GM23338 (cell line): ENCODE measurements around the gene CFAP100. TPM values are rescaled to one million over a fixed set of nuclear protein-coding genes. Genes with fewer than 3 reads are reported as not detected.

ENCODE experiments used
- ATAC-seq: fragments of 200-7000 bp; cut with Tn5 transposase; 3 replicates; pipeline ENCODE4 v1.9.1; 2020
- DNase-seq: peaks from one replicate; pipeline ENCODE4 v3.0.0-alpha.2; 2015; ENCODE audit warnings: low spot score
- H2AFZ ChIP-seq: fragments of 200-600 bp; sonication (generic); 2 replicates; pipeline ENCODE4 v1.8.0; 2016; ENCODE audit warnings: antibody characterized with exemption, mild to moderate bottlenecking, moderate library complexity
- H3F3A ChIP-seq: fragments of 200-600 bp; sonication (generic); replicated peaks from 2 replicates; pipeline ENCODE4 v1.8.0; 2017; ENCODE audit warnings: antibody characterized with exemption, mixed run types, low read depth
- H3K27ac ChIP-seq: fragments of 200-600 bp; sonication (generic); 2 replicates; pipeline ENCODE4 v1.6.1; 2016; ENCODE audit warnings: low read depth
- H3K27me3 ChIP-seq: fragments of 200-600 bp; sonication (generic); 2 replicates; pipeline ENCODE4 v1.8.0; 2016; ENCODE audit warnings: mild to moderate bottlenecking, mixed run types, moderate library complexity; ENCODE audit not compliant: insufficient read depth
- H3K36me3 ChIP-seq: fragments of 200-600 bp; sonication (generic); 2 replicates; pipeline ENCODE4 v1.8.0; 2016; ENCODE audit warnings: mild to moderate bottlenecking; ENCODE audit not compliant: insufficient read depth
- H3K4me1 ChIP-seq: fragments of 200-600 bp; sonication (generic); 2 replicates; pipeline ENCODE4 v1.8.0; 2016; ENCODE audit warnings: mild to moderate bottlenecking, moderate library complexity; ENCODE audit not compliant: insufficient read depth
- H3K4me2 ChIP-seq: fragments of 200-600 bp; sonication (generic); 2 replicates; pipeline ENCODE4 v1.7.1; 2017; ENCODE audit warnings: mixed run types
- H3K4me3 ChIP-seq: fragments of 200-600 bp; sonication (generic); 2 replicates; pipeline ENCODE4 v1.6.1; 2016; ENCODE audit warnings: mixed run types
- H3K79me2 ChIP-seq: fragments of 200-600 bp; sonication (generic); replicated peaks from 2 replicates; pipeline ENCODE4 v1.8.0; 2017; ENCODE audit warnings: mild to moderate bottlenecking; ENCODE audit not compliant: insufficient read depth
- H3K9me2 ChIP-seq: fragments of 200-600 bp; sonication (generic); 2 replicates; pipeline ENCODE4 v1.8.0; 2017; ENCODE audit not compliant: insufficient read depth
- H4K20me1 ChIP-seq: fragments of 200-600 bp; sonication (generic); replicated peaks from 2 replicates; pipeline ENCODE4 v1.8.0; 2017; ENCODE audit warnings: mild to moderate bottlenecking; ENCODE audit not compliant: insufficient read depth
- H3K27ac Mint-ChIP-seq: 2 replicates; pipeline ENCODE4 v1.8.0; 2020; ENCODE audit warnings: inconsistent platforms, mild to moderate bottlenecking, moderate library complexity, mixed read lengths
- H3K27me3 Mint-ChIP-seq: 3 replicates; pipeline ENCODE4 v1.8.0; 2022; ENCODE audit warnings: low read depth, mild to moderate bottlenecking, moderate library complexity, mixed read lengths, inconsistent platforms; ENCODE audit not compliant: insufficient read depth, poor library complexity
- H3K36me3 Mint-ChIP-seq: 3 replicates; pipeline ENCODE4 v1.8.0; 2021; ENCODE audit warnings: low read depth, mild to moderate bottlenecking, inconsistent platforms, moderate library complexity, mixed read lengths
- H3K4me1 Mint-ChIP-seq: 3 replicates; pipeline ENCODE4 v1.8.0; 2020; ENCODE audit warnings: mild to moderate bottlenecking, inconsistent platforms, mixed read lengths
- H3K4me3 Mint-ChIP-seq: 3 replicates; pipeline ENCODE4 v1.8.0; 2021; ENCODE audit warnings: moderate library complexity, mild to moderate bottlenecking, inconsistent platforms, mixed read lengths
- H3K9me3 Mint-ChIP-seq: 3 replicates; pipeline ENCODE4 v1.8.0; 2020; ENCODE audit warnings: moderate library complexity, mild to moderate bottlenecking, inconsistent platforms, mixed read lengths
- CREB1 ChIP-seq: fragments of 250-450 bp; sonication (Bioruptor Pico); IDR thresholded peaks from 2 replicates; pipeline ENCODE4 v1.5.0; 2020; ENCODE audit warnings: low read depth, mild to moderate bottlenecking, moderate library complexity
- ETS1 ChIP-seq: IDR thresholded peaks from 2 replicates; pipeline ENCODE4 v1.6.1; 2016; ENCODE audit warnings: antibody characterized with exemption
- EZH2 ChIP-seq: fragments of 200-600 bp; sonication (generic); IDR thresholded peaks from one replicate; pipeline ENCODE4 v1.8.0; 2017; ENCODE audit warnings: antibody characterized with exemption, mild to moderate bottlenecking, low read depth; ENCODE audit not compliant: unreplicated experiment
- EZH2phosphoT487 ChIP-seq: fragments of 200-600 bp; sonication (generic); IDR thresholded peaks from one replicate; pipeline ENCODE4 v1.8.1; 2018; ENCODE audit warnings: antibody characterized with exemption; ENCODE audit not compliant: unreplicated experiment
- JUNB ChIP-seq: IDR thresholded peaks from one replicate; pipeline ENCODE4 v1.6.1; 2016; ENCODE audit warnings: antibody characterized with exemption; ENCODE audit not compliant: unreplicated experiment
- NANOG ChIP-seq: IDR thresholded peaks from 2 replicates; pipeline ENCODE4 v1.6.1; 2016; ENCODE audit warnings: antibody characterized with exemption, borderline replicate concordance
- POLR2AphosphoS5 ChIP-seq: IDR thresholded peaks from 2 replicates; pipeline ENCODE4 v1.6.1; 2016; ENCODE audit warnings: antibody characterized with exemption, low read depth
- STAT1 ChIP-seq: IDR thresholded peaks from one replicate; pipeline ENCODE4 v1.6.1; 2016; ENCODE audit warnings: antibody characterized with exemption; ENCODE audit not compliant: unreplicated experiment
- ZNF114 ChIP-seq: fragments of 250-450 bp; sonication (Bioruptor Pico); IDR thresholded peaks from 2 replicates; pipeline ENCODE4 v1.5.0; 2020; ENCODE audit warnings: mild to moderate bottlenecking, moderate library complexity
- ZNF331 ChIP-seq: fragments of 250-450 bp; sonication (Bioruptor Pico); IDR thresholded peaks from 2 replicates; pipeline ENCODE4 v1.5.0; 2020; ENCODE audit warnings: low read depth, mild to moderate bottlenecking, moderate library complexity
- polyA plus RNA-seq: library from polyadenylated mRNA; unstranded; fragments of >200 nt; fragmentation: Nextera tagmentation; extraction: Ambion mirVana; gene quantifications from 2 replicates; pipeline ENCODE4 v1.2.1, GENCODE V29; 2016
- total RNA-seq: library from RNA; depleted of rRNA; stranded (reverse); fragments of >200 nt; shearing (Covaris generic); gene quantifications from 2 replicates; pipeline ENCODE4 v1.2.3, GENCODE V29; 2014
- TF ChIP-seq, protein P1 (sequence below), 2 experiments: fragments of 200-600 bp in 1 of 2; sonication (generic) in 1 of 2; conservative IDR thresholded peaks; 2 replicates each; pipeline versions ENCODE4 v1.5.1 to v1.6.1; 2016 to 2017; ENCODE audit warnings: antibody characterized with exemption in 2 of 2, low read depth in 2 of 2, mild to moderate bottlenecking in 2 of 2, moderate library complexity in 1 of 2
- TF ChIP-seq, protein P2 (sequence below): IDR thresholded peaks from one replicate; pipeline ENCODE4 v1.6.1; 2018; ENCODE audit warnings: antibody characterized with exemption; ENCODE audit not compliant: unreplicated experiment

The CFAP100 gene
- total and polyA plus RNA-seq, 2 experiments from 2014 or later = 0.07 TPM; not detected in 1

- Mint-ChIP-seq H3K27me3 (peaks cover 6% of the 10 kb centered on the region), H3K4me1 (peaks cover 13% of the 10 kb centered on the region), H3K4me3 (no peak overlapping the region), H3K36me3 (peaks cover 23% of the 10 kb centered on the region), H3K9me3 (no peaks in the 10 kb centered on the region), H3K27ac (no peak overlapping the region)
- no peak for ATAC-seq
- H2AFZ ChIP-seq = no peak overlapping the region
- H3K4me1 ChIP-seq = peaks cover 5% of the 10 kb centered on the region
- H3F3A ChIP-seq = 0 out of 2 replicates have a peak, but pooled peaks cover 3% of the 10 kb centered on the region
- no peaks in the 10 kb centered on the region; the same call in 1 of the 2 replicates for H4K20me1 ChIP-seq
- no peak overlapping the region for H3K27ac ChIP-seq
- H3K27me3 ChIP-seq = no peaks in the 10 kb centered on the region
- H3K4me3 ChIP-seq = no peak overlapping the region
- no peak overlapping the region for H3K4me2 ChIP-seq
- TF ChIP-seq ZNF331 (CRISPR knock-in tag) = no peak
- no peaks in the 10 kb centered on the region for H3K9me2 ChIP-seq
- DNase-seq = no peak
- H3K79me2 ChIP-seq = no peaks in the 10 kb centered on the region
- H3K36me3 ChIP-seq = no peaks in the 10 kb centered on the region
Observed at GRCh38 chr3:126350502-126351085, 44.1 kb upstream of the CFAP100 start.

- Histone ChIP-seq H3K4me2 (no peak overlapping the region), H3K9me2 (no peaks in the 10 kb centered on the region), H3K27me3 (no peaks in the 10 kb centered on the region), H3K27ac (no peak overlapping the region), H3K36me3 (no peaks in the 10 kb centered on the region), H3K79me2 (no peaks in the 10 kb centered on the region), H3K4me3 (no peak overlapping the region), H2AFZ (no peak overlapping the region), H3F3A (0 out of 2 replicates have a peak, but pooled peaks cover 5% of the 10 kb centered on the region), H3K4me1 (peaks cover 6% of the 10 kb centered on the region), H4K20me1 (no peaks in the 10 kb centered on the region; the same call in 1 of the 2 replicates)
- Mint-ChIP-seq H3K27me3 (peaks cover 6% of the 10 kb centered on the region), H3K9me3 (no peaks in the 10 kb centered on the region), H3K4me1 (peaks cover 14% of the 10 kb centered on the region), H3K27ac (no peak overlapping the region), H3K4me3 (no peak overlapping the region), H3K36me3 (peaks cover 23% of the 10 kb centered on the region)
- DNase-seq (no peak), ATAC-seq (no peak)
- TF ChIP-seq NANOG = no peak
- no peak for TF ChIP-seq ETS1
- no peak for TF ChIP-seq ZNF331 (CRISPR knock-in tag)
- TF ChIP-seq CREB1 (CRISPR knock-in tag) = no peak
- no peak for TF ChIP-seq EZH2
- TF ChIP-seq, protein P1, sequence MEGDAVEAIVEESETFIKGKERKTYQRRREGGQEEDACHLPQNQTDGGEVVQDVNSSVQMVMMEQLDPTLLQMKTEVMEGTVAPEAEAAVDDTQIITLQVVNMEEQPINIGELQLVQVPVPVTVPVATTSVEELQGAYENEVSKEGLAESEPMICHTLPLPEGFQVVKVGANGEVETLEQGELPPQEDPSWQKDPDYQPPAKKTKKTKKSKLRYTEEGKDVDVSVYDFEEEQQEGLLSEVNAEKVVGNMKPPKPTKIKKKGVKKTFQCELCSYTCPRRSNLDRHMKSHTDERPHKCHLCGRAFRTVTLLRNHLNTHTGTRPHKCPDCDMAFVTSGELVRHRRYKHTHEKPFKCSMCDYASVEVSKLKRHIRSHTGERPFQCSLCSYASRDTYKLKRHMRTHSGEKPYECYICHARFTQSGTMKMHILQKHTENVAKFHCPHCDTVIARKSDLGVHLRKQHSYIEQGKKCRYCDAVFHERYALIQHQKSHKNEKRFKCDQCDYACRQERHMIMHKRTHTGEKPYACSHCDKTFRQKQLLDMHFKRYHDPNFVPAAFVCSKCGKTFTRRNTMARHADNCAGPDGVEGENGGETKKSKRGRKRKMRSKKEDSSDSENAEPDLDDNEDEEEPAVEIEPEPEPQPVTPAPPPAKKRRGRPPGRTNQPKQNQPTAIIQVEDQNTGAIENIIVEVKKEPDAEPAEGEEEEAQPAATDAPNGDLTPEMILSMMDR (conservative IDR thresholded peaks at IDR 0.05; ENCODE audit: low read depth in 2 of 2) = no peak
- TF ChIP-seq, protein P2, sequence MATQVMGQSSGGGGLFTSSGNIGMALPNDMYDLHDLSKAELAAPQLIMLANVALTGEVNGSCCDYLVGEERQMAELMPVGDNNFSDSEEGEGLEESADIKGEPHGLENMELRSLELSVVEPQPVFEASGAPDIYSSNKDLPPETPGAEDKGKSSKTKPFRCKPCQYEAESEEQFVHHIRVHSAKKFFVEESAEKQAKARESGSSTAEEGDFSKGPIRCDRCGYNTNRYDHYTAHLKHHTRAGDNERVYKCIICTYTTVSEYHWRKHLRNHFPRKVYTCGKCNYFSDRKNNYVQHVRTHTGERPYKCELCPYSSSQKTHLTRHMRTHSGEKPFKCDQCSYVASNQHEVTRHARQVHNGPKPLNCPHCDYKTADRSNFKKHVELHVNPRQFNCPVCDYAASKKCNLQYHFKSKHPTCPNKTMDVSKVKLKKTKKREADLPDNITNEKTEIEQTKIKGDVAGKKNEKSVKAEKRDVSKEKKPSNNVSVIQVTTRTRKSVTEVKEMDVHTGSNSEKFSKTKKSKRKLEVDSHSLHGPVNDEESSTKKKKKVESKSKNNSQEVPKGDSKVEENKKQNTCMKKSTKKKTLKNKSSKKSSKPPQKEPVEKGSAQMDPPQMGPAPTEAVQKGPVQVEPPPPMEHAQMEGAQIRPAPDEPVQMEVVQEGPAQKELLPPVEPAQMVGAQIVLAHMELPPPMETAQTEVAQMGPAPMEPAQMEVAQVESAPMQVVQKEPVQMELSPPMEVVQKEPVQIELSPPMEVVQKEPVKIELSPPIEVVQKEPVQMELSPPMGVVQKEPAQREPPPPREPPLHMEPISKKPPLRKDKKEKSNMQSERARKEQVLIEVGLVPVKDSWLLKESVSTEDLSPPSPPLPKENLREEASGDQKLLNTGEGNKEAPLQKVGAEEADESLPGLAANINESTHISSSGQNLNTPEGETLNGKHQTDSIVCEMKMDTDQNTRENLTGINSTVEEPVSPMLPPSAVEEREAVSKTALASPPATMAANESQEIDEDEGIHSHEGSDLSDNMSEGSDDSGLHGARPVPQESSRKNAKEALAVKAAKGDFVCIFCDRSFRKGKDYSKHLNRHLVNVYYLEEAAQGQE = no peak
- no peak for TF ChIP-seq EZH2phosphoT487
- TF ChIP-seq ZNF114 (CRISPR knock-in tag) = no peak
- no peak for TF ChIP-seq JUNB
- no peak for TF ChIP-seq POLR2AphosphoS5
- TF ChIP-seq STAT1 = no peak
Observed at GRCh38 chr3:126351086-126351770, 43.5 kb upstream of the CFAP100 start.
